Femur (tissue), 1 donor: ENCODE results near the gene PPM1D.
"Not testable (repeated sequence)": the region's sequence is repeated elsewhere in the genome, so short reads cannot be mapped to it uniquely, and the experiment has no call there.

Experiments
- DNase-seq: peaks from one replicate; pipeline ENCODE4 v3.0.0-alpha.2; 2017

PPM1D gene

GRCh38 chr17:60599620-60600489, at the start of gene PPM1D:
PPM1D (plus strand) TSS chr17:60600193; CDS start chr17:60600415, 222 bp downstream.
- peak; percentile 99 for DNase-seq

- not testable (repeated sequence) for DNase-seq
Measured at GRCh38 chr17:60552255-60552654, 47.7 kb upstream of the PPM1D start.

- DNase-seq: no peak
Measured at GRCh38 chr17:60554377-60554788, 45.6 kb upstream of the PPM1D start.

GRCh38 chr17:60555786-60556185, 44.2 kb upstream of the PPM1D start:
- no peak for DNase-seq

GRCh38 chr17:60557805-60558204, 42.2 kb upstream of the PPM1D start:
- no peak for DNase-seq

- DNase-seq: no peak
Measured at GRCh38 chr17:60559659-60559994, 40.4 kb upstream of the PPM1D start.

- no peak for DNase-seq
Measured at GRCh38 chr17:60559995-60560859, 39.8 kb upstream of the PPM1D start.

GRCh38 chr17:60560860-60561257, 39.1 kb upstream of the PPM1D start:
- DNase-seq: no peak

GRCh38 chr17:60562421-60562820, 37.6 kb upstream of the PPM1D start:
- DNase-seq: no peak

- no peak for DNase-seq
Measured at GRCh38 chr17:60563743-60564142, 36.2 kb upstream of the PPM1D start.

- no peak for DNase-seq
Measured at GRCh38 chr17:60565233-60565632, 34.8 kb upstream of the PPM1D start.

- DNase-seq: no peak
Measured at GRCh38 chr17:60573236-60574051, 26.5 kb upstream of the PPM1D start.

GRCh38 chr17:60577147-60577915, 22.7 kb upstream of the PPM1D start:
- peak; percentile 52 for DNase-seq

GRCh38 chr17:60579090-60579489, 20.9 kb upstream of the PPM1D start:
- no peak for DNase-seq

- no peak for DNase-seq
Measured at GRCh38 chr17:60579551-60579950, 20.4 kb upstream of the PPM1D start.

GRCh38 chr17:60583008-60583407, 17.0 kb upstream of the PPM1D start:
- no peak for DNase-seq

- DNase-seq: no peak
Measured at GRCh38 chr17:60585887-60586286, 14.1 kb upstream of the PPM1D start.

- no peak for DNase-seq
Measured at GRCh38 chr17:60586288-60586974, 13.6 kb upstream of the PPM1D start.

GRCh38 chr17:60590070-60590469, 9.9 kb upstream of the PPM1D start:
- DNase-seq: no peak

- DNase-seq: no peak
Measured at GRCh38 chr17:60592750-60593149, 7.2 kb upstream of the PPM1D start.

- DNase-seq: not testable (repeated sequence)
Measured at GRCh38 chr17:60593441-60594036, 6.5 kb upstream of the PPM1D start.
